OCI-LY3 (cell line): Measurements from ENCODE around the gene FAM163B.

Experiments used
- H2AFZ ChIP-seq: fragments of 200-600, 300-600 bp; shearing (Covaris generic); 2 replicates; pipeline ENCODE4 v1.6.0; 2014; ENCODE audit warnings: antibody characterized with exemption, low read depth, low read length
- H3K27ac ChIP-seq: fragments of 200-600, 300-600 bp; sonication (generic); 2 replicates; pipeline ENCODE4 v1.5.1; 2014; ENCODE audit warnings: mild to moderate bottlenecking, low read length, moderate library complexity, mixed read lengths
- H3K27me3 ChIP-seq: fragments of 200-600, 300-600 bp; sonication (generic); 2 replicates; pipeline ENCODE4 v1.6.1; 2014; ENCODE audit warnings: low read depth, low read length, mixed read lengths
- H3K36me3 ChIP-seq: fragments of 200-600, 300-600 bp; sonication (generic); replicated peaks from 2 replicates; pipeline ENCODE3; 2014; ENCODE audit warnings: low read depth, low read length, mixed read lengths
- H3K4me1 ChIP-seq: fragments of 300-600, 200-600 bp; sonication (generic); 2 replicates; pipeline ENCODE4 v1.6.1; 2014; ENCODE audit warnings: low read length, mixed read lengths
- H3K4me2 ChIP-seq: fragments of 200-600, 300-600 bp; sonication (generic); 2 replicates; pipeline ENCODE4 v1.6.1; 2014; ENCODE audit warnings: low read length, mixed read lengths
- H3K4me3 ChIP-seq: fragments of 300-600, 200-600 bp; sonication (generic); 2 replicates; pipeline ENCODE4 v1.5.1; 2014; ENCODE audit warnings: antibody characterized with exemption, mild to moderate bottlenecking, low read length, moderate library complexity
- H3K79me2 ChIP-seq: fragments of 300-600, 200-600 bp; shearing (Covaris generic); 2 replicates; pipeline ENCODE4 v1.6.1; 2014; ENCODE audit warnings: mild to moderate bottlenecking, low read length, mixed read lengths
- H3K9ac ChIP-seq: fragments of 300-600, 200-600 bp; shearing (Covaris generic); 2 replicates; pipeline ENCODE4 v1.6.0; 2014; ENCODE audit warnings: mild to moderate bottlenecking, low read length, moderate library complexity
- H3K9me3 ChIP-seq: fragments of 200-600, 300-600 bp; shearing (Covaris generic); 2 replicates; pipeline ENCODE4 v1.6.1; 2014; ENCODE audit warnings: low read length, mixed read lengths; ENCODE audit not compliant: insufficient read depth
- H4K20me1 ChIP-seq: fragments of 200-600, 300-600 bp; sonication (generic); 2 replicates; pipeline ENCODE4 v1.6.1; 2016; ENCODE audit warnings: low read length, mixed read lengths; ENCODE audit not compliant: insufficient read depth
- EZH2phosphoT487 ChIP-seq: fragments of 200-600 bp; shearing (Covaris generic); IDR thresholded peaks from 2 replicates; pipeline ENCODE4 v1.6.1; 2018; ENCODE audit warnings: antibody characterized with exemption, mixed run types, low read depth
- TF ChIP-seq, protein P1 (sequence below): fragments of 200-600, 300-600 bp; sonication (generic); IDR thresholded peaks from 2 replicates; pipeline ENCODE4 v1.5.1; 2014; ENCODE audit warnings: antibody characterized with exemption, low read length, low read depth

Gene FAM163B

GRCh38 chr9:133558191-133559126 is 50.7 kb downstream of the FAM163B start:
- TF ChIP-seq, protein P1, sequence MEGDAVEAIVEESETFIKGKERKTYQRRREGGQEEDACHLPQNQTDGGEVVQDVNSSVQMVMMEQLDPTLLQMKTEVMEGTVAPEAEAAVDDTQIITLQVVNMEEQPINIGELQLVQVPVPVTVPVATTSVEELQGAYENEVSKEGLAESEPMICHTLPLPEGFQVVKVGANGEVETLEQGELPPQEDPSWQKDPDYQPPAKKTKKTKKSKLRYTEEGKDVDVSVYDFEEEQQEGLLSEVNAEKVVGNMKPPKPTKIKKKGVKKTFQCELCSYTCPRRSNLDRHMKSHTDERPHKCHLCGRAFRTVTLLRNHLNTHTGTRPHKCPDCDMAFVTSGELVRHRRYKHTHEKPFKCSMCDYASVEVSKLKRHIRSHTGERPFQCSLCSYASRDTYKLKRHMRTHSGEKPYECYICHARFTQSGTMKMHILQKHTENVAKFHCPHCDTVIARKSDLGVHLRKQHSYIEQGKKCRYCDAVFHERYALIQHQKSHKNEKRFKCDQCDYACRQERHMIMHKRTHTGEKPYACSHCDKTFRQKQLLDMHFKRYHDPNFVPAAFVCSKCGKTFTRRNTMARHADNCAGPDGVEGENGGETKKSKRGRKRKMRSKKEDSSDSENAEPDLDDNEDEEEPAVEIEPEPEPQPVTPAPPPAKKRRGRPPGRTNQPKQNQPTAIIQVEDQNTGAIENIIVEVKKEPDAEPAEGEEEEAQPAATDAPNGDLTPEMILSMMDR, result no peak
- no peak for TF ChIP-seq EZH2phosphoT487
- H3K27me3 ChIP-seq, result peaks cover 6% of the 10 kb centered on the region
- no peak overlapping the region for H3K27ac ChIP-seq
- H3K36me3 ChIP-seq, result no peaks in the 10 kb centered on the region
- H2AFZ ChIP-seq, result no peak overlapping the region
- no peaks in the 10 kb centered on the region for H3K4me1 ChIP-seq
- H3K79me2 ChIP-seq, result no peaks in the 10 kb centered on the region
- H3K4me2 ChIP-seq, result no peak overlapping the region
- no peaks in the 10 kb centered on the region for H3K9me3 ChIP-seq
- H3K9ac ChIP-seq, result no peak overlapping the region
- no peaks in the 10 kb centered on the region for H4K20me1 ChIP-seq
- no peak overlapping the region for H3K4me3 ChIP-seq

DNA sequence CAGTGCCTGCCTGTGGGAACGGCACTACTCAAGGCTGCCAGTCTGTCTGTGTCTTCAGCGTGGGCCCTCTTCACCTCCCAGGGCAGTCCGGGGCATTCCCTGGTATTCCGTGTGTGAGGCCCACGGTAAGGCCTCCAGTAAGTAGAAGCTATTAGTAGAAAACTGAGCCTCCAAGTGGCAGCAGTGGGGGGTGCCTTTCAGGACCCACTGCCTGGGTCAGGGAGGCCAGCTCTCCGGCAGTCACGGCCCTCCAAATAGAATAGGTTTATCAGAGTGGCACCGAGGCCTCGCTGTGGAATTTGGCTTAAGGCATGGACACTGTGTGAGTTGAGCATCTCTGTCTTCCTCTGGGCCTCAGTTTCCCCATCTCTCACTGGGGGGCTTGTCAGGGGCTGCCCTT is 51.6 kb downstream of the FAM163B start:
- no peak overlapping the region for H3K4me2 ChIP-seq
- H3K9ac ChIP-seq, result no peak overlapping the region
- no peaks in the 10 kb centered on the region for H4K20me1 ChIP-seq
- no peaks in the 10 kb centered on the region for H3K79me2 ChIP-seq
- H3K9me3 ChIP-seq, result no peaks in the 10 kb centered on the region
- H3K27me3 ChIP-seq, result peaks cover 6% of the 10 kb centered on the region
- TF ChIP-seq, protein P1, result no peak
- no peak for TF ChIP-seq EZH2phosphoT487
- no peaks in the 10 kb centered on the region for H3K4me1 ChIP-seq
- H3K27ac ChIP-seq, result no peak overlapping the region
- no peak overlapping the region for H3K4me3 ChIP-seq
- no peaks in the 10 kb centered on the region for H3K36me3 ChIP-seq
- H2AFZ ChIP-seq, result no peak overlapping the region

DNA sequence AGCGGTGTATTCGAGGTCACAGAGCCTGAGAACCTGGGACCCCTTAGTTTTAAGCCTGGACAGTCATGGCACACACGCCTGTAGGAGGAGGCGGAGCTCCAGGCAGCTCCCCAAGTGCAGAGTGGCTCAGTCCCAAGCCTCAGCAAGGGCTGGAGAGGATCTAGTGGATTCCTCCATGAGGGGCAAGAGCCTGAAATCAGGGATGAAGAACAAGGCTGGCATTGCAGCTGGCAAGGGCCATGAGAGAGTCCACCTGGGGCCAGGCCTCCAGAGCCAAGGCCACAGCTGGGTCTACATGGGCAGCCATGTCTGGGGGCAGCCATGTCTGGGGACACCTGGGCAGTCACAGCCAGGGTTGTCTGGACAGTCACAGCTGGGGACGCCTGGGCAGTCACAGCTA is 52.8 kb downstream of the FAM163B start:
- TF ChIP-seq, protein P1, result no peak
- no peak for TF ChIP-seq EZH2phosphoT487
- Histone ChIP-seq H3K4me2 (no peak overlapping the region), H3K36me3 (no peaks in the 10 kb centered on the region), H3K9ac (no peak overlapping the region), H3K4me1 (no peaks in the 10 kb centered on the region), H2AFZ (no peak overlapping the region), H3K27ac (no peak overlapping the region), H3K9me3 (no peaks in the 10 kb centered on the region), H3K4me3 (no peak overlapping the region), H4K20me1 (no peaks in the 10 kb centered on the region), H3K79me2 (no peaks in the 10 kb centered on the region), H3K27me3 (peaks cover 6% of the 10 kb centered on the region)

GRCh38 chr9:133554729-133555128 is 54.5 kb downstream of the FAM163B start:
- H4K20me1 ChIP-seq, result no peaks in the 10 kb centered on the region
- H3K4me1 ChIP-seq, result no peaks in the 10 kb centered on the region
- H3K36me3 ChIP-seq, result no peaks in the 10 kb centered on the region
- TF ChIP-seq, protein P1, result no peak
- TF ChIP-seq EZH2phosphoT487, result no peak
- no peak overlapping the region for H3K27ac ChIP-seq
- no peaks in the 10 kb centered on the region for H3K79me2 ChIP-seq
- peaks cover 5% of the 10 kb centered on the region for H3K27me3 ChIP-seq
- H3K4me2 ChIP-seq, result no peak overlapping the region
- no peak overlapping the region for H3K4me3 ChIP-seq
- H3K9ac ChIP-seq, result no peak overlapping the region
- no peak overlapping the region for H2AFZ ChIP-seq
- H3K9me3 ChIP-seq, result no peaks in the 10 kb centered on the region
